NB4 (cell line): Measurements from ENCODE around the gene RHBDL3.

Source experiments
- DNase-seq: peaks from one replicate; pipeline ENCODE4 v3.0.0; 2010; ENCODE audit warnings: low read depth
- H3K4me3 ChIP-seq: one replicate; pipeline ENCODE4 v1.5.1; 2011; ENCODE audit warnings: mild to moderate bottlenecking, low read depth, low read length, moderate library complexity
- CTCF ChIP-seq: IDR thresholded peaks from one replicate; pipeline ENCODE4 v1.5.1; 2012; ENCODE audit warnings: low read depth, low read length
- MYC ChIP-seq: IDR thresholded peaks from 2 replicates; pipeline ENCODE4 v1.6.1; 2011; ENCODE audit warnings: low read depth, low read length
- POLR2A ChIP-seq: IDR thresholded peaks from 2 replicates; pipeline ENCODE4 v1.6.1; 2011; ENCODE audit warnings: mild to moderate bottlenecking; ENCODE audit not compliant: insufficient read length; ENCODE audit errors: extremely low read depth
- TF ChIP-seq, protein P1 (sequence below): IDR thresholded peaks from 2 replicates; pipeline ENCODE4 v1.6.1; 2011; ENCODE audit warnings: low read depth, low read length

The RHBDL3 gene

DNA sequence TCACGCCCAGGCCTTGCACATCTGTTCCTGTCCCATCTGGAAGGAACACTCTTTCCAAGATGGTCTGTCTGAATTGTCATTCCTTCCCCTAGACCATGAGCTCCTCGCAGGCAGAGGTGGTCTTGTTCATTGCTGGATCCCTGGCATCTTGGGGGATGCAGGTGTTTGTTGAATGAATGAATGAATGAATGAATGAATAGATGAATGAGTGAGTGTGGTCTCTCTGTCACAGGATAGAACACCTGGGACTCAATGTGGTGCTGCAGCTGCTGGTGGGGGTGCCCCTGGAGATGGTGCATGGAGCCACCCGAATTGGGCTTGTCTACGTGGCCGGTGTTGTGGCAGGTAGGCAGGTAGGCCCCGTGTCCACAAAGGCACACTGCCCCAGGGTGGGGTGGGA is 32.2 kb downstream of the RHBDL3 start:
- no peak overlapping the region for H3K4me3 ChIP-seq
- TF ChIP-seq, protein P1, sequence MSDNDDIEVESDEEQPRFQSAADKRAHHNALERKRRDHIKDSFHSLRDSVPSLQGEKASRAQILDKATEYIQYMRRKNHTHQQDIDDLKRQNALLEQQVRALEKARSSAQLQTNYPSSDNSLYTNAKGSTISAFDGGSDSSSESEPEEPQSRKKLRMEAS: no peak
- TF ChIP-seq POLR2A: no peak
- no peak for TF ChIP-seq CTCF
- TF ChIP-seq MYC: no peak
- no peak for DNase-seq

DNA sequence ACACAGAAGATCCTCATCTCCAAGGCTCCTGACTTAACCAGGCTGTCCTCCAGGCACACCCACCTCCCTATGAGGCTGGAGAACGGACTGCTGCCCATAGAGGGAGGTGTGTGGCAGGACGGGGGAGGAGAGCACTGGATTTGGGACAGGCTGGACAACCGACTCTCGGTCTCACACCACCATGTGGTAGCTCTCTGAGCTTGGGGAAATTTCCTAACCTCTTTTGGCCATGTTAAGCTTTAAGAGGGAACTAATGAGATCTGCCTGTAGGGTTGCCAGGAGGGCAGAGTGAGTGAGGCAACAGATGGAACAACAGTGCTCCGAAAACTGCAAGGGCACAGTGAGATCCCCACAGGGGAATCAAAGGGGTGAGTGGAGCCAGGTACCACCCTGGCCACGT is 32.7 kb downstream of the RHBDL3 start:
- DNase-seq: no peak
- TF ChIP-seq, protein P1: no peak
- TF ChIP-seq CTCF (no peak), POLR2A (no peak), MYC (no peak)
- H3K4me3 ChIP-seq: no peak overlapping the region

DNA sequence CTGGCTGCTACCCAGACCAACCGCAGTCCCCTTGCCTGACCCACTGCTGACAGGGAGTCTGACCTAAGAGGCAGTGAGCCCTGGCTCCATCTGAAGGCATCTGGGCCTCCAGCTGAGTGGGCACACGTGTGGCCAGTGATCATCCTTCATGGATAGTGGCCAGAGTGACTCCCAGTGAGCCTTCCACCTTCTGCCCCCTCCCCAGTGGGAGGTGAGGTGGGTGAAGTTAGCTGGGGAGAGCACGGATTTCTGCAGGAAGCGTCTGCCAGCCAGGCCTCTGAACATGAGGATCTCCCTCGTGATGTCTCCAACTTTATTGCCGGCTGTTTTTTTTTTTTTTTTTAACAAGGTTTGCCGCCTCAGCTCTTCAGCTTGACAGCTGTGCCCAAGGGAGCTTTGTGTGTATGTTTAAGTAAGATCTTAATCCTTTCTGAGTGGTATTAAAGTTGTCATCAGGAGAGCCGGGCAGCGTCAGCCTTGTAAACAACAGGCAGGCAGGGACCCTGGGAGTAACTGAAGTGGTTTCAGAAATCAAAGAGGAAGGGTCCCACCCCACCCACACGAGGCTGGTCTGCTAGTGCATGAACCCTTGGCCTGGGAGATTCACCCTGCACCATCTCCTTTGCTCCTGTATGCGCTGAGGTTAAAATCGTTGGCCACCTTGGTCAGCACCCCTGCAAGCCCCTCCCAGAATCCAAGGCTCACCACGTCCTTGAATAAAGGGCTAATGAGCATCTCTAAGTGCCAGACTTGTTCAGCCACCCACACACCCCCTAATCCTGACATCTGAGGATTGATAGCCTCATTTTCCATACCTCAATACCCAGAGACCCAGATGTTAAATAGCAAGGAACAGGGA is 33.3 kb downstream of the RHBDL3 start:
- DNase-seq: no peak
- no peak for TF ChIP-seq POLR2A
- TF ChIP-seq MYC: no peak
- TF ChIP-seq, protein P1: no peak
- no peak for TF ChIP-seq CTCF
- H3K4me3 ChIP-seq: no peak overlapping the region

- TF ChIP-seq CTCF: no peak
- TF ChIP-seq, protein P1: no peak
- no peak overlapping the region for H3K4me3 ChIP-seq
- no peak for DNase-seq
These were observed 34.0 kb downstream of the RHBDL3 start for GRCh38 chr17:32299580-32300164.

- TF ChIP-seq POLR2A (no peak), CTCF (no peak), MYC (no peak)
- TF ChIP-seq, protein P1: no peak
- DNase-seq: no peak
- no peak overlapping the region for H3K4me3 ChIP-seq
These were observed 36.4 kb downstream of the RHBDL3 start for GRCh38 chr17:32302037-32302436.
